GM23248 (cell line): ENCODE results near the gene LRCH2.

Experiments
- EZH2 ChIP-seq: fragments of 200-600 bp; sonication (generic); IDR thresholded peaks from 2 replicates; pipeline ENCODE4 v1.6.1; 2018; ENCODE audit warnings: antibody characterized with exemption, mild to moderate bottlenecking; ENCODE audit not compliant: insufficient read depth, poor library complexity, severe bottlenecking
- EZH2phosphoT487 ChIP-seq: fragments of 200-600 bp; sonication (generic); IDR thresholded peaks from 2 replicates; pipeline ENCODE4 v1.6.1; 2018; ENCODE audit warnings: antibody characterized with exemption, moderate library complexity, mild to moderate bottlenecking, low read depth; ENCODE audit not compliant: insufficient read depth

DNA sequence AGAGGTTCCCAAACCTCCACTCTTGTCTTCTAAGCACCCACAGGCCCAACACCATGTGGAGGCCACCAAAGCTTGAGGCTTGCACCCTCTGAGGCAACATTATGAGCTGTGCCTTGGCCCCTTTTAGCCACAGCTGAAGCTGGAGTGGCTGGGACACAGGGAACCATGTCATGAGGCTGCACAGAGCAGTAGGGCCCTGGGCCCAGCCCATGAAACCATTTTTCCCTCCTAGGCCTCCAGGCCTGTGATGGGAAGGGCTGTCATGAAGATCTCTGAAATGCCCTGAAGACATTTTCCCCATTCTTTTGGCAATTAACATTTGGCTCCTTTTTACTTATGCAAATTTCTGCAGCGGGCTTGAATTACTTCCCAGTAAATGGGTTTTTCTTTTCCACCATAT is 29.9 kb downstream of the LRCH2 start:
- TF ChIP-seq EZH2phosphoT487 (no peak), EZH2 (no peak)
